K562 (cell line): ENCODE results near the gene GAB1. TPM values are rescaled to one million over a fixed set of nuclear protein-coding genes. Genes with fewer than 3 reads are reported as not detected.

Experiments used
- ATAC-seq: fragments of 200-7000 bp; cut with Tn5 transposase; 3 replicates; pipeline ENCODE4 v1.9.1; 2020; ENCODE audit warnings: moderate library complexity
- BruUV-seq: library from RNA; stranded (reverse); fragments of 400-500 nt; replicated peaks from 2 replicates; lab custom pipeline; 2021; lab: Mats Ljungman, UMichigan
- CTCF ChIA-PET: fragments of 300-600 bp; formaldehyde crosslinking; extraction: SDS; loops from one replicate; lab custom pipeline; 2021; ENCODE audit warnings: low intra/inter-chr PET ratio; lab: Yijun Ruan, JAX
- POLR2A ChIA-PET: fragments of 300-600, 350-650 bp; sonication (Branson Sonifier 250); formaldehyde crosslinking; extraction: SDS; loops from one replicate; lab custom pipeline; 2021; ENCODE audit warnings: antibody characterized with exemption, inconsistent platforms; lab: Yijun Ruan, JAX
- DNase-seq, 4 experiments: peaks; one replicate each; pipeline versions ENCODE4 v3.0.0 to v3.0.0-alpha.2; 2011 to 2018; ENCODE audit warnings: low spot score in 3 of 4, mixed read lengths in 3 of 4; ENCODE audit errors: extremely low read depth in 1 of 4
- FAIRE-seq: peaks from 2 replicates; lab custom pipeline; 2011; peaks lifted over from hg19 to GRCh38; lab: Jason Lieb, UNC
- H2AFZ ChIP-seq: 2 replicates; pipeline ENCODE4 v1.6.0; 2011; ENCODE audit warnings: low read depth, low read length, control low read depth, inconsistent platforms
- H3K27ac ChIP-seq: fragments of 200-600 bp; 3 replicates; pipeline ENCODE4 v1.8.0; 2011; ENCODE audit warnings: low read depth, mild to moderate bottlenecking, control low read depth, inconsistent platforms, low read length, moderate library complexity, mixed read lengths; ENCODE audit errors: extremely low read depth
- H3K27me3 ChIP-seq, 2 experiments: fragments of 300-600 bp in 1 of 2; 2 replicates in 1 of 2; 3 replicates in 1 of 2; pipeline versions ENCODE4 v1.6.0 to v1.8.0; 2011; ENCODE audit warnings: inconsistent platforms in 2 of 2, low read length in 2 of 2, mild to moderate bottlenecking in 1 of 2, mixed read lengths in 1 of 2, moderate library complexity in 1 of 2; ENCODE audit not compliant: control insufficient read depth in 2 of 2, insufficient read depth in 2 of 2
- H3K36me3 ChIP-seq: fragments of 300-600 bp; 3 replicates; pipeline ENCODE4 v1.8.0; 2011; ENCODE audit warnings: mild to moderate bottlenecking, low read length, inconsistent platforms; ENCODE audit not compliant: control insufficient read depth, insufficient read depth
- H3K4me1 ChIP-seq, 2 experiments: fragments of 200-600 bp in 1 of 2; replicated peaks in 1 of 2; 2 replicates in 1 of 2; 3 replicates in 1 of 2; pipeline versions ENCODE4 v1.5.1 to v1.8.0; 2011; ENCODE audit warnings: inconsistent platforms in 2 of 2, low read length in 2 of 2, mild to moderate bottlenecking in 1 of 2, mixed read lengths in 1 of 2, moderate library complexity in 1 of 2; ENCODE audit not compliant: control insufficient read depth in 2 of 2, insufficient read depth in 2 of 2
- H3K4me2 ChIP-seq: 2 replicates; pipeline ENCODE4 v1.6.1; 2011; ENCODE audit warnings: low read length, control low read depth, inconsistent platforms, mixed read lengths; ENCODE audit not compliant: insufficient read depth
- H3K4me3 ChIP-seq: fragments of 200-600 bp; sonication (generic), shearing (Covaris generic); 2 replicates; pipeline ENCODE4 v1.5.1; 2016; ENCODE audit warnings: control low read depth, inconsistent platforms
- H3K79me2 ChIP-seq: fragments of 200-600 bp; 3 replicates; pipeline ENCODE4 v1.8.0; 2011; ENCODE audit warnings: low read length, inconsistent platforms; ENCODE audit not compliant: control insufficient read depth, insufficient read depth
- H3K9ac ChIP-seq, 2 experiments: 2 replicates each; pipeline versions ENCODE4 v1.6.0 to v1.6.1; 2011; ENCODE audit warnings: low read depth in 2 of 2, low read length in 2 of 2, control low read depth in 1 of 2, inconsistent platforms in 1 of 2, mild to moderate bottlenecking in 1 of 2, mixed read lengths in 1 of 2; ENCODE audit not compliant: insufficient read depth in 1 of 2
- H3K9me1 ChIP-seq: one replicate; pipeline ENCODE4 v1.6.0; 2011; ENCODE audit warnings: inconsistent platforms, mild to moderate bottlenecking, low read length, moderate library complexity; ENCODE audit not compliant: control insufficient read depth, insufficient read depth
- H3K9me3 ChIP-seq: replicated peaks from 2 replicates; pipeline ENCODE4 v1.5.1; 2011; ENCODE audit warnings: low read depth, low read length, inconsistent platforms; ENCODE audit not compliant: control insufficient read depth, insufficient read depth
- H4K20me1 ChIP-seq: replicated peaks from 2 replicates; pipeline ENCODE4 v1.6.1; 2011; ENCODE audit warnings: low read length, inconsistent platforms, mixed read lengths; ENCODE audit not compliant: control insufficient read depth, insufficient read depth
- C11orf30 ChIP-seq: fragments of 450-650 bp; IDR thresholded peaks from 2 replicates; pipeline ENCODE4 v1.6.1; 2016; ENCODE audit warnings: low read depth, mild to moderate bottlenecking
- FOXM1 ChIP-seq, 2 experiments: fragments of 450-650 bp in 1 of 2; sonication (generic) in 1 of 2; formaldehyde crosslinking in 1 of 2; IDR thresholded peaks; 2 replicates each; pipeline versions ENCODE4 v1.6.1 to v1.9.0; 2017 to 2022; ENCODE audit warnings: low read depth in 2 of 2, mild to moderate bottlenecking in 2 of 2, missing genetic modification reagents in 1 of 2, moderate library complexity in 1 of 2
- GATAD2B ChIP-seq: fragments of 450-650 bp; IDR thresholded peaks from 2 replicates; pipeline ENCODE4 v1.6.1; 2017; ENCODE audit warnings: mild to moderate bottlenecking, borderline replicate concordance
- HNRNPH1 ChIP-seq: fragments of 200-400 bp; formaldehyde crosslinking; optimal IDR thresholded peaks from 2 replicates; pipeline ENCODE3; 2017; ENCODE audit warnings: low read depth, mild to moderate bottlenecking, low read length, moderate library complexity
- KAT8 ChIP-seq: fragments of 450-650 bp; IDR thresholded peaks from 2 replicates; pipeline ENCODE4 v1.6.1; 2016; ENCODE audit warnings: low read depth, mild to moderate bottlenecking
- KDM1A ChIP-seq, 2 experiments: fragments of 450-650 bp; IDR thresholded peaks; 2 replicates each; pipeline ENCODE4 v1.6.1; 2016; ENCODE audit warnings: mild to moderate bottlenecking in 2 of 2
- KDM4B ChIP-seq, 2 experiments: fragments of 450-650 bp in 1 of 2; sonication (generic) in 1 of 2; IDR thresholded peaks; 2 replicates each; pipeline ENCODE4 v1.6.1; 2016 to 2017; ENCODE audit warnings: borderline replicate concordance in 2 of 2, antibody characterized with exemption in 1 of 2, low read depth in 1 of 2, mild to moderate bottlenecking in 1 of 2
- MIER1 ChIP-seq: fragments of 450-650 bp; IDR thresholded peaks from 2 replicates; pipeline ENCODE4 v1.6.1; 2016; ENCODE audit warnings: antibody characterized with exemption, mild to moderate bottlenecking, low read depth
- PCBP1 ChIP-seq: fragments of 200-400 bp; formaldehyde crosslinking; IDR thresholded peaks from 2 replicates; pipeline ENCODE4 v1.6.1; 2018; ENCODE audit warnings: mild to moderate bottlenecking, low read depth, low read length; ENCODE audit not compliant: poor library complexity, severe bottlenecking
- POLR3A ChIP-seq: IDR thresholded peaks from 2 replicates; pipeline ENCODE4 v1.6.1; 2011; ENCODE audit warnings: borderline replicate concordance, mild to moderate bottlenecking, moderate library complexity; ENCODE audit not compliant: insufficient read length, insufficient read depth; ENCODE audit errors: extremely low read depth
- PTRF ChIP-seq: fragments of 450-650 bp; IDR thresholded peaks from 2 replicates; pipeline ENCODE4 v1.6.1; 2016; ENCODE audit warnings: mild to moderate bottlenecking, missing genetic modification characterization, missing compliant biosample characterization
- SIN3B ChIP-seq: fragments of 450-650 bp; IDR thresholded peaks from 2 replicates; pipeline ENCODE4 v1.6.1; 2017; ENCODE audit warnings: low read depth, mild to moderate bottlenecking, moderate library complexity
- SMAD3 ChIP-seq: fragments of 450-650 bp; formaldehyde crosslinking; conservative IDR thresholded peaks from 2 replicates; pipeline ENCODE4 v1.4.0; 2020; ENCODE audit warnings: mild to moderate bottlenecking
- ZNF384 ChIP-seq: IDR thresholded peaks from 2 replicates; pipeline ENCODE4 v1.6.1; 2012; ENCODE audit warnings: low read depth, low read length, improper control_type of control experiment
- ZSCAN32 ChIP-seq: fragments of 450-650 bp; formaldehyde crosslinking; IDR thresholded peaks from 2 replicates; pipeline ENCODE4 v1.4.0; 2020; ENCODE audit warnings: mild to moderate bottlenecking, moderate library complexity
- in situ Hi-C: fragments of 300-500 bp; cut with MboI; formaldehyde crosslinking; loops from 4 replicates; pipeline ENCODE4 v1.15.0; 2018; ENCODE audit warnings: inconsistent platforms, mixed read lengths
- intact Hi-C: fragments of 100-400 bp; cut with micrococcal nuclease; formaldehyde crosslinking; loops from 2 replicates; pipeline ENCODE4 v1.14.2; 2022
- polyA plus RNA-seq, 8 experiments: library from polyadenylated mRNA; depleted of rRNA in 4 of 8; stranded (reverse) in 5 of 8; unstranded in 3 of 8; fragments of >200 nt; fragmentation: Nextera tagmentation in 2 of 8; fragmentation: Illumina TruSeq in 1 of 8; extraction: Ambion mirVana in 2 of 8; extraction: Trizol in 1 of 8; gene quantifications; 2 replicates each; pipeline versions ENCODE4 v1.2.1 to v1.2.3, GENCODE V29; 2011 to 2014; ENCODE audit warnings: inconsistent platforms in 1 of 8, missing spikeins in 1 of 8
- total RNA-seq, 7 experiments: library from RNA; depleted of rRNA in 6 of 7; stranded (reverse); fragments of >200 nt in 6 of 7; fragmentation: Illumina TruSeq in 2 of 7; extraction: Trizol in 2 of 7; gene quantifications; 2 replicates each; pipeline versions ENCODE4 v1.2.1 to v1.2.3, GENCODE V29; 2011 to 2021; ENCODE audit warnings: low replicate concordance in 1 of 7
- TF ChIP-seq, protein P1 (sequence below): fragments of 450-650 bp; IDR thresholded peaks from 2 replicates; pipeline ENCODE4 v1.6.1; 2017; ENCODE audit warnings: antibody characterized with exemption, mild to moderate bottlenecking
- TF ChIP-seq, protein P2 (sequence below): IDR thresholded peaks from 2 replicates; pipeline ENCODE4 v1.6.1; 2012; ENCODE audit warnings: low read depth, low read length, improper control_type of control experiment, borderline replicate concordance

Gene GAB1
- total and polyA plus RNA-seq, 9 of the 15 experiments (the other 6 are each of a cell fraction or from before 2014, with no cell fraction given): 1.3 to 14.6 (median 7.5) TPM

DNA sequence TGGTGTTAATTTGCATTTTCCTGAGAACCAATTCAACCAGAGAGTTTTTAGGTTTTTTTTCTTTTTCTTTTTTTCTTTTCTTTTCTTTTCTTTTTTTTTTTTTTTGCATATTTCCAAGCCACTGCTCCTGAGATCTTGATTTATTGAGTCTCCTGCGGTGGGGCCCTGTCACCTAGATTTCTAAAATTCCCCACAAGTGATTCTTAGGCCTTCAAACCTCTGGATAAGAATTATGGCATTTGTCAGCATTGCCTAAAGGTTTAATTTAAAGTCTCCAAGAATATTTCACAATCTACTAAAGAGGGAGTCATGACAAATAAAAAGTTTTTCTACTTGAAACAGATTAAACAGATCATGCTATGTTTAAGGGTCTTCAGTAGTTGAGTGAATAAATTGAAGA, 84.9 kb downstream of the GAB1 start (continued):
- TF ChIP-seq, protein P1, sequence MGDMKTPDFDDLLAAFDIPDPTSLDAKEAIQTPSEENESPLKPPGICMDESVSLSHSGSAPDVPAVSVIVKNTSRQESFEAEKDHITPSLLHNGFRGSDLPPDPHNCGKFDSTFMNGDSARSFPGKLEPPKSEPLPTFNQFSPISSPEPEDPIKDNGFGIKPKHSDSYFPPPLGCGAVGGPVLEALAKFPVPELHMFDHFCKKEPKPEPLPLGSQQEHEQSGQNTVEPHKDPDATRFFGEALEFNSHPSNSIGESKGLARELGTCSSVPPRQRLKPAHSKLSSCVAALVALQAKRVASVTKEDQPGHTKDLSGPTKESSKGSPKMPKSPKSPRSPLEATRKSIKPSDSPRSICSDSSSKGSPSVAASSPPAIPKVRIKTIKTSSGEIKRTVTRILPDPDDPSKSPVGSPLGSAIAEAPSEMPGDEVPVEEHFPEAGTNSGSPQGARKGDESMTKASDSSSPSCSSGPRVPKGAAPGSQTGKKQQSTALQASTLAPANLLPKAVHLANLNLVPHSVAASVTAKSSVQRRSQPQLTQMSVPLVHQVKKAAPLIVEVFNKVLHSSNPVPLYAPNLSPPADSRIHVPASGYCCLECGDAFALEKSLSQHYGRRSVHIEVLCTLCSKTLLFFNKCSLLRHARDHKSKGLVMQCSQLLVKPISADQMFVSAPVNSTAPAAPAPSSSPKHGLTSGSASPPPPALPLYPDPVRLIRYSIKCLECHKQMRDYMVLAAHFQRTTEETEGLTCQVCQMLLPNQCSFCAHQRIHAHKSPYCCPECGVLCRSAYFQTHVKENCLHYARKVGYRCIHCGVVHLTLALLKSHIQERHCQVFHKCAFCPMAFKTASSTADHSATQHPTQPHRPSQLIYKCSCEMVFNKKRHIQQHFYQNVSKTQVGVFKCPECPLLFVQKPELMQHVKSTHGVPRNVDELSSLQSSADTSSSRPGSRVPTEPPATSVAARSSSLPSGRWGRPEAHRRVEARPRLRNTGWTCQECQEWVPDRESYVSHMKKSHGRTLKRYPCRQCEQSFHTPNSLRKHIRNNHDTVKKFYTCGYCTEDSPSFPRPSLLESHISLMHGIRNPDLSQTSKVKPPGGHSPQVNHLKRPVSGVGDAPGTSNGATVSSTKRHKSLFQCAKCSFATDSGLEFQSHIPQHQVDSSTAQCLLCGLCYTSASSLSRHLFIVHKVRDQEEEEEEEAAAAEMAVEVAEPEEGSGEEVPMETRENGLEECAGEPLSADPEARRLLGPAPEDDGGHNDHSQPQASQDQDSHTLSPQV: no peak
- TF ChIP-seq FOXM1 (IDR thresholded peaks at IDR 0.05; ENCODE audit: low read depth): no peak
- no peak for TF ChIP-seq FOXM1 (CRISPR knock-in tag; IDR thresholded peaks at IDR 0.05; ENCODE audit: low read depth)
- TF ChIP-seq KDM1A (IDR thresholded peaks at IDR 0.05): no peak
- no peak for TF ChIP-seq MIER1
- no peak for TF ChIP-seq KDM4B (IDR thresholded peaks at IDR 0.05; ENCODE audit: borderline replicate concordance in 2 of 2, low read depth in 1 of 2)
- TF ChIP-seq ZNF384: no peak

DNA sequence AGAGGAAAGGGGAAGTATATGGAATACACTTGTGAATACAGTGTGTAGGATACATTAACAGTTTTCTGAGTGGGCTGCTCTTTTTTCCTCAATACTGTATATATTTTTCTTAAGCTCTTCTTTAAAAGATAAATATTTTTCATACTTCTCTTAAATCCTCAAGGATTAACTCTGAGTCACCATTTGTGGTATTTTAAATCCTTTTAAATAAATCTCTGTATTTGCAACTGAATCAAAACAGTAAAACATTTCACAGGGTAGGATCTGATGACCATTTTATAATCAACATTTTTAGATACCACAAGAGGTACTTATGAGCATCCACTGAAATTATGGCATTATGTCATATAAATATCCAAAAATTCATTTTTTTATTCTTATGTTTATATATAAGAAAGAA, 87.6 kb downstream of the GAB1 start:
- Histone ChIP-seq H3K4me3 (no peak overlapping the region), H3K4me2 (no peak overlapping the region), H3K9me1 (no peaks in the 10 kb centered on the region), H3K9me3 (peaks cover under 1% of the 10 kb centered on the region; the same call in 1 of the 2 replicates), H3K27me3 (no peaks in the 10 kb centered on the region), H3K4me1 (no peaks in the 10 kb centered on the region), H3K27ac (no peak overlapping the region), H4K20me1 (no peaks in the 10 kb centered on the region), H2AFZ (no peak overlapping the region), H3K79me2 (no peaks in the 10 kb centered on the region), H3K36me3 (0 out of 3 replicates have a peak, but pooled peaks cover 2% of the 10 kb centered on the region), H3K9ac (no peak overlapping the region)
- FAIRE-seq (no peak), ATAC-seq (no peak), DNase-seq (no peak)
- BruUV-seq: no TSS peak
- ChIA-PET CTCF (no interaction called here), POLR2A (interaction anchor here (0.8 kb wide), 1 partner anchor 9 kb away, joined by 3 read pairs; no protein-coding TSS in a partner anchor)
- in situ Hi-C loops: no loop called here
- intact Hi-C loops: no loop called here
- TF ChIP-seq C11orf30 (no peak), GATAD2B (no peak), PTRF (tag) (no peak), HNRNPH1 (no peak), PCBP1 (no peak), POLR3A (no peak), KAT8 (no peak), SIN3B (no peak), SMAD3 (no peak), ZSCAN32 (no peak)
- TF ChIP-seq, protein P2, sequence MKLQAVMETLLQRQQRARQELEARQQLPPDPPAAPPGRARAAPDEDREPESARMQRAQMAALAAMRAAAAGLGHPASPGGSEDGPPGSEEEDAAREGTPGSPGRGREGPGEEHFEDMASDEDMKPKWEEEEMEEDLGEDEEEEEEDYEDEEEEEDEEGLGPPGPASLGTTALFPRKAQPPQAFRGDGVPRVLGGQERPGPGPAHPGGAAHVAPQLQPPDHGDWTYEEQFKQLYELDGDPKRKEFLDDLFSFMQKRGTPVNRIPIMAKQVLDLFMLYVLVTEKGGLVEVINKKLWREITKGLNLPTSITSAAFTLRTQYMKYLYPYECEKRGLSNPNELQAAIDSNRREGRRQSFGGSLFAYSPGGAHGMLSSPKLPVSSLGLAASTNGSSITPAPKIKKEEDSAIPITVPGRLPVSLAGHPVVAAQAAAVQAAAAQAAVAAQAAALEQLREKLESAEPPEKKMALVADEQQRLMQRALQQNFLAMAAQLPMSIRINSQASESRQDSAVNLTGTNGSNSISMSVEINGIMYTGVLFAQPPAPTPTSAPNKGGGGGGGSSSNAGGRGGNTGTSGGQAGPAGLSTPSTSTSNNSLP: no peak
